ENCODE results near the gene ICE1. TPM values are rescaled to one million over a fixed set of nuclear protein-coding genes. Genes with fewer than 3 reads are reported as not detected.

Gene ICE1
- total RNA-seq, 1 experiment from 2014 or later, result 68.4 TPM

GRCh38 chr5:5380298-5380697 is 42.2 kb upstream of the ICE1 start:
- ChIA-PET CTCF (no interaction called here), POLR2A (ENCODE audit: unreplicated experiment) (no interaction called here)
- Histone ChIP-seq H3K27ac (no peak overlapping the region), H2AFZ (no peak overlapping the region), H3K4me3 (no peak overlapping the region), H3K4me1 (replicated peaks; ENCODE audit: insufficient read depth) (no peaks in the 10 kb centered on the region), H3K4me2 (no peak overlapping the region), H3K79me2 (ENCODE audit: low read depth) (no peaks in the 10 kb centered on the region), H3K9me2 (ENCODE audit: insufficient read depth) (no peaks in the 10 kb centered on the region), H3F3A (ENCODE audit: insufficient read depth, low read depth) (no peaks in the 10 kb centered on the region), H4K20me1 (ENCODE audit: insufficient read depth) (no peaks in the 10 kb centered on the region), H3K9me3 (ENCODE audit: insufficient read depth, low read depth) (peaks cover 4% of the 10 kb centered on the region; the same call in 1 of the 2 replicates), H3K36me3 (ENCODE audit: low read depth) (no peaks in the 10 kb centered on the region), H3K27me3 (ENCODE audit: insufficient read depth, low read depth) (peaks cover 11% of the 10 kb centered on the region; the same call in 1 of the 2 replicates)
- BruUV-seq (replicated peaks), result no TSS peak
- TF ChIP-seq EZH2 (IDR thresholded peaks at IDR 0.05; ENCODE audit: low read depth) (no peak), CTCF (conservative IDR thresholded peaks at IDR 0.05) (no peak)
- intact Hi-C loops (cut with micrococcal nuclease; ENCODE audit: unreplicated experiment), result no loop called here
- DNase-seq, result no peak

GRCh38 chr5:5381310-5381913 is 41.1 kb upstream of the ICE1 start:
- Histone ChIP-seq H2AFZ (no peak overlapping the region), H3K36me3 (ENCODE audit: low read depth) (no peaks in the 10 kb centered on the region), H4K20me1 (ENCODE audit: insufficient read depth) (no peaks in the 10 kb centered on the region), H3K9me2 (ENCODE audit: insufficient read depth) (no peaks in the 10 kb centered on the region), H3K27me3 (ENCODE audit: insufficient read depth, low read depth) (peaks cover 11% of the 10 kb centered on the region; the same call in 1 of the 2 replicates), H3K9me3 (ENCODE audit: insufficient read depth, low read depth) (peaks cover 4% of the 10 kb centered on the region; the same call in 1 of the 2 replicates), H3F3A (ENCODE audit: insufficient read depth, low read depth) (no peaks in the 10 kb centered on the region), H3K4me1 (replicated peaks; ENCODE audit: insufficient read depth) (no peaks in the 10 kb centered on the region), H3K79me2 (ENCODE audit: low read depth) (no peaks in the 10 kb centered on the region), H3K4me2 (no peak overlapping the region), H3K27ac (no peak overlapping the region), H3K4me3 (no peak overlapping the region)
- no TSS peak for BruUV-seq (replicated peaks)
- ChIA-PET POLR2A (ENCODE audit: unreplicated experiment) (no interaction called here), CTCF (interaction anchor here (0.7 kb wide), 1 partner anchor 24 kb away, joined by 3 read pairs; no protein-coding TSS in a partner anchor)
- intact Hi-C loops (cut with micrococcal nuclease; ENCODE audit: unreplicated experiment), result no loop called here
- TF ChIP-seq EZH2 (IDR thresholded peaks at IDR 0.05; ENCODE audit: low read depth), result no peak
- TF ChIP-seq CTCF (conservative IDR thresholded peaks at IDR 0.05), result no peak
- DNase-seq, result no peak

GRCh38 chr5:5383461-5383860 is 39.0 kb upstream of the ICE1 start:
- Histone ChIP-seq H3K36me3 (ENCODE audit: low read depth) (no peaks in the 10 kb centered on the region), H3K27me3 (ENCODE audit: insufficient read depth, low read depth) (peaks cover 11% of the 10 kb centered on the region; the same call in 1 of the 2 replicates), H2AFZ (no peak overlapping the region), H3K9me2 (ENCODE audit: insufficient read depth) (no peaks in the 10 kb centered on the region), H3F3A (ENCODE audit: insufficient read depth, low read depth) (no peaks in the 10 kb centered on the region; the same call in 1 of the 2 replicates), H4K20me1 (ENCODE audit: insufficient read depth) (no peaks in the 10 kb centered on the region), H3K79me2 (ENCODE audit: low read depth) (no peaks in the 10 kb centered on the region), H3K4me1 (replicated peaks; ENCODE audit: insufficient read depth) (peaks cover 8% of the 10 kb centered on the region), H3K27ac (no peak overlapping the region), H3K9me3 (ENCODE audit: insufficient read depth, low read depth) (no peaks in the 10 kb centered on the region), H3K4me3 (no peak overlapping the region), H3K4me2 (no peak overlapping the region)
- POLR2A ChIA-PET (ENCODE audit: unreplicated experiment), result no interaction called here
- CTCF ChIA-PET, result no interaction called here
- BruUV-seq (replicated peaks), result no TSS peak
- TF ChIP-seq CTCF (conservative IDR thresholded peaks at IDR 0.05) (no peak), EZH2 (IDR thresholded peaks at IDR 0.05; ENCODE audit: low read depth) (no peak)
- DNase-seq, result no peak
- intact Hi-C loops (cut with micrococcal nuclease; ENCODE audit: unreplicated experiment), result no loop called here
